ENCODE data around the gene PLAAT3.
"Not testable (repeated sequence)": the region's sequence is repeated elsewhere in the genome, so short reads cannot be mapped to it uniquely, and the experiment has no call there.

PLAAT3 gene

DNA sequence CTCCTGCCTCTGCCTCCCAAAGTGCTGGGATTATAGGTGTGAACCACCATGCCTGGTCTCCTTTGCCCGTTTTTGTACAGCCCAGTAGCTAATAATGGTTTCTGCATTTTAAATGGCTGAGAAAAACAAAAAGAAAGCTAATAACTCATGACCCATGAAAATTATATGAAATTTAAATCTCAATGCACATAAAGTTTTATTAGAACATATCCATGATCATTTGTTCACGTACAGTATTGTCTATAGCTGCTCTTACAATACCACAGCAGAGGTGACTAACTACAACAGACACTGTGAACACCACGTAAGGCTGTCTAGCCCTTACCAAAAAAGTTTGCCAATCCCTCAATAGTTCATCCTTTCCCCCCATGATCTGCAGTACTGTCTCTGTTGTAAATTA, 44.7 kb downstream of the PLAAT3 start:
- no peak for DNase-seq (ENCODE audit: low read depth in 2 of 3, low spot score in 1 of 3)

DNA sequence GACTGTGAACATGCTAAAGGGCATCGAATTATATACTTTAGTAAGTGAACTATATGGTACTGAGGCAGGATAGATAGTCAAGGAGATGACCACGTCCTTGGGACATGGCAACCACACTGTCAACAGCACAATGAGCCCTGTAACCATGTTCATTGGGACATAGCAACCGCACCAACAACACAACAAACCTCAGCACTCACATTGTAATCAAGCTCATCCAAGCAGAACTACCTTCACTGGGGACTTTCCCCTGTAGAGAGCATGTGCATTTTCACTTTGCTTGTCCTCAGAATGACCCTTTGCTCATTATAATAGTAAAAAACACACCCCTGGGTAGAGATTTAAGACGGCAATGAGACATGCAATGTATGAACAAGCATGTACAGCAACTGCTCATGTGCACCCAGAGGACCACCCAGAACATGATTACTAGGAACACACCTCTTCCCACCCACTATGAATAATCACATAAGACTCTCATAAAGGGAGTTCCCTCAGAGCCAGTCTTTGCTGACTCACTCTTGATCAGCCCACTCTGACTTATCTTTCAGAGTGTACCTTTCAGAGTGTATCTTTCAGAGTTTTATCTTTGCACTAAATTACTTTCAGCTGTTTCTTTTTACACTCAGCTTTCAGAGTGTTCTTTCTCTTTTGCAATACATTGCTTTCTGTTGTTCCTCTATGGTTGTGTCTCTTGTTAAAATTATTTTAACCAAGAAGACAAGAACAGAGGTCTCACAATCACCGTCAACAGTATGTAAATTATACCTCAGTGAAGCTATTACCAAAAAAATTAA, 47.0 kb downstream of the PLAAT3 start:
- DNase-seq (ENCODE audit: low read depth in 2 of 3, low spot score in 1 of 3): peak in 1 of 3 donors; percentile 52

- no peak for DNase-seq (ENCODE audit: low read depth in 2 of 3, low spot score in 1 of 3)
Observed at GRCh38 chr11:63564784-63565350, 49.4 kb downstream of the PLAAT3 start.

DNA sequence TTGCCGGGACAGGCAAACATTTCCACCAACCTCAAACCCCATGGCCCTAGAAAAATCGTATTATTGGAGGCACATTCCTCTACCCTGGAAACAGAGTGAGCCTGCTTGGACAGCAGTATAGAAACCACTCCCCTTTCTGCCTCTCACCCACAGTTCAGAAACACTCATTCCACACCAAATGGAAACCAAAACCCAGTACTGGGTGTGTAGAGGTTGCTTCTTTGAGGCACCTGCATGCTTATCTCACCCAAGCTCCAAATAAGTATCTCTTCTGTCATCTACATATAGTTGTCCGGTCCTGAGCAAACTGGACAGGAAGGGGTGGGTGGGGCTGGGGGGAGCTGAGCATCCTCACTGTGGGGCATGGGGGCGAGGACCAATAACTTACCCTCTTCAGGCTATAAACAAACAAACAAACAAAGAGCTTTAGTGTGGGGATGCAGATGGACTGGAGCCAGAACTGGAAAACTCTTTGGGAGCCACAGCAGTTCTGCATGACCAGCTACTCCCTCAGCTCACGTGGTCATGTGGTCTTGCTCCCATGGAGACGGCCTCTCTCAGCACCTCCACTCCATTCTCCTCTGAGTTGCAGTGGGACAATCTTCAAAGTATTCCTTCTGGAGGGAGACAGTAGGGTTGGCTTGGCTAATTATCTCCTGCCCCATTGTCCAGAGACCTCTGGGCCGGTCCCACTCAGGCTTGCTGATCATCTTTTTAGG, 50.0 kb downstream of the PLAAT3 start:
- peak in 1 of 3 donors; percentile 35 for DNase-seq (ENCODE audit: low read depth in 2 of 3, low spot score in 1 of 3)

DNA sequence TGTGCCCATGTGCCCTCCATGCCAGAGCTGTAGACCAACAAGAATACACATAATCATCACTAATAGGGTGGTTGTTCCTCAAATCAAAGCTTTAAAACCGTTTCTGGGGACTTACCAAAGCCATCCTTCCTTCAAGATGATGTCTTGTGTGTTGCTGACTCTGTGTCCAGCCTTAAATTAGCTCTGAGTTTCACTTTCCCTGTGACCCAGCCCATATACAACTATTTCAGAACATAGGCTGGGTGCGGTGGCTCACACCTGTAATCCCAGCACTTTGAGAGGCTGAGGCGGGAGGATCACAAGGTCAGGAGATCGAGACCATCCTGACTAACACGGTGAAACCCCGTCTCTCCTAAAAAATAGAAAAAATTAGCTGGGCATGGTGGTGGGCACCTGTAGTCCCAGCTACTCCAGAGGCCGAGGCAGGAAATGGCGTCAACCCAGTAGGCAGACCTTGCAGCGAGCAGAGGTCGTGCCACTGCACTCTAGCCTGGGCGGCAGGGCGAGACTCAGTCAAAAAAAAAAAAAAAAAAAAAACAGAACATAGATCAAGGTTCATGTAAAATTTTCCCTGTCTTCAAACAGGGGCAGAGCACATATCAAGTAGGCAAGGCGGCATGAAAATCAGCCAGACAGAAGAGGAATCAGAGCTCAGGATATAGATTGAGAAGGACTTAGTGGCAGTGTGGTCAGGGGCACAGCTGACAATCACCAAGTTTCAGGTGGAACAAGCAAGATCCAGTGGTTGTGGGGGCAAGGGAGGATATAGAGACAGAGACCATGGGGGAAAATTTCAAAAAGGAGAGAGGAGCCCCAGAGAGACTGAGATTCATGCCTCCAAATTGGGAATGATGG, 50.8 kb downstream of the PLAAT3 start, which contains the start of gene PLAAT2:
TSS of gene PLAAT2 (minus strand) at position 179 of the 855 bp plus-strand sequence. CDS start at position 124, 55 bp downstream.
- DNase-seq (ENCODE audit: low read depth in 2 of 3, low spot score in 1 of 3): no peak

- no peak for DNase-seq (ENCODE audit: low read depth in 2 of 3, low spot score in 1 of 3)
Observed at GRCh38 chr11:63560506-63561180, 53.6 kb downstream of the PLAAT3 start.

DNA sequence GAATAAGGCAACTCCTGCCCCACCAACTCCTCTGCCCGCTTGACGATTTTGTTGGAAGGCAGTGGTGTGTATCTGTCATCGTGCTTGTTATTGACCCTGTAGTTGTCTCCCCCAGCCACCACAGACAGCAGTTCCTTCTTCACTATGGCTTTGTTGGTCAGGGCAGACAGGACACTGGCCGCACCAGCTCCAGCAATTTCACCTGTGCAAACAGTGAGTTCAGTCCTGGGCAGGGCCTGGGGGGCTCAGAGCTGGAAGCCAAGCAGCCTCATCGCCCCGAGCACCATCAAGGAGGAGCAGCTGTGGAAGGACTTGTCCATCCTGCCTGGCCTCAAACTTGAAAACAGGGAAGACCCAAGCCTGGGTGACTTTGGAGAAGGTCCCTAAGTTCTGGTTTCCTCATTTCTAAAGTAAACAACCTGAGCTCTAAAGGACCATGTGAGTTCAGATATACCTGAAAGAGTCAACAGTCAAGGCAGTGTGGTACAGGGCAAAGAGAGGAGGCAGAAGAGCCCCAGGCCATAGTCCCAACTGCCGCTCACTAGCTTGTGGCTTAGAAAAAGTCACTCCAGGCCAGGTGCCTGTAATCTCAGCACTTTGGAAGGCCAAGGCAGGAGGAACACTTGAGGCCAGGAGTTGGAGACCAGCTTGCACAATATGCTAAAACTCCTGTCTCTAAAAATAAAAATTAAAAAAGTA, 55.6 kb downstream of the PLAAT3 start:
- no peak for DNase-seq (ENCODE audit: low read depth in 2 of 3, low spot score in 1 of 3)

GRCh38 chr11:63557570-63557969, 56.7 kb downstream of the PLAAT3 start:
- DNase-seq (ENCODE audit: low read depth in 2 of 3, low spot score in 1 of 3): no peak

GRCh38 chr11:63556404-63557013, 57.7 kb downstream of the PLAAT3 start:
- DNase-seq (ENCODE audit: low read depth in 2 of 3, low spot score in 1 of 3): no peak

- DNase-seq (ENCODE audit: low read depth in 2 of 3, low spot score in 1 of 3): no peak
Observed at GRCh38 chr11:63554877-63555223, 59.4 kb downstream of the PLAAT3 start.

DNA sequence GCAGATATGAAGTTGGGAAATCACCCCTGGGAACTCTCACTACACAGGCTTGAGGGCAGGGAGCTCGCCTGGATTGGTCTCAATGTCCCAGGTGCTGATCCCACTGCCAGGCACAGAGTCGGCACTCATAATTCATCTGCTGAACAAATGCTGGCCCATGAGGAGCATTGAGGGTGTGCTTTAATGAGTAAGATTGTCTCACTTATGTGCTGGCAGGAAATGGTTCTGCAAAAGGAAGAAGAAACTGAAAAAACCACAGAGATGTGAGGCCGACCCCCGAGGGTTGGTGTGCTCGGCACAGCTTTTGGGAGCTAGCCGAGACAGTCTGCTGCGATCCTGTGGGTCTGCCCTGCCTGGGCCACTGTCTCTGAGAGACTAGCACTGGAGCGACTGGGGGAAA, 60.5 kb downstream of the PLAAT3 start:
- DNase-seq (ENCODE audit: low read depth in 2 of 3, low spot score in 1 of 3): peak in 1 of 3 donors; percentile 38

DNA sequence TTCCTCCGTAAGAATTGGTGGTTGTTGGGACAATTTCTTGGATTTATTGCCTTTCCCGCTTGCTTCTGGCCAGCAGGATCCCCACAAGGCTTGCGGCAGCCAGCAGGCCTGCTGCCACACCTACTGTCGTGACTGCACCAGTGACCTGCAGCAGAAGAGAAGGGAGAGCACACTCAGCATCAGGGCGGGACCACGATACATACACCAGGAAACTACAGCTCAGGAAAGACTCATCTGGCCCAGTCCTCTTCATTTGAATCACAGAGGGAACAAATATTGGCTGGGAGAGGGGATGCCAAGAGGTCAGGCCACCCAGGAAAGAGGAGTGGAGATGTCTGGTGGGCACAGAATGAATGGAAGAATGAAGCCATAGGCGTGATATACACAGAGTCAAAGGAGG, 61.3 kb downstream of the PLAAT3 start:
- no peak for DNase-seq (ENCODE audit: low read depth in 2 of 3, low spot score in 1 of 3)

DNA sequence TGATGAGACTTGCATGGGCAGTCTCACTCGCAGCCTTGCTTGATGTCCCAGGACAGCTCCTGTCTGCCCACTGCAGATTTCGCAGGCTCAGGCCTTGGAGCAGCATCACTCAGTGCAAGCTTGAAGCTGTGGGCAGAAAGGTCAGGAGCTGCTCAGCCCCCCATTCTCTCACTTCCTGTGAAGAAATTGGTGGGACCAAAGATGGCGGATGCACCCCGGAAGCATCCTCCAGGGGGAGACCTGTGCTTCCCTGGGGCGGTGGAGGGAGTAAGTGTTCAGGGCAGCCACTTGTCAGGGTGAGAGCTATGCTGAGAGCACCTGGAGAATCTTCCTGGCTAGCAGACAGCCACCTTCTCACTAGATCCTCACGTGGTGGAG, 62.4 kb downstream of the PLAAT3 start:
- no peak for DNase-seq (ENCODE audit: low read depth in 2 of 3, low spot score in 1 of 3)

GRCh38 chr11:63551091-63551888, 62.9 kb downstream of the PLAAT3 start:
- DNase-seq (ENCODE audit: low read depth in 2 of 3, low spot score in 1 of 3): no peak

- not testable (repeated sequence) for DNase-seq (ENCODE audit: low read depth in 2 of 3, low spot score in 1 of 3)
Observed at GRCh38 chr11:63550156-63550700, 64.0 kb downstream of the PLAAT3 start.

DNA sequence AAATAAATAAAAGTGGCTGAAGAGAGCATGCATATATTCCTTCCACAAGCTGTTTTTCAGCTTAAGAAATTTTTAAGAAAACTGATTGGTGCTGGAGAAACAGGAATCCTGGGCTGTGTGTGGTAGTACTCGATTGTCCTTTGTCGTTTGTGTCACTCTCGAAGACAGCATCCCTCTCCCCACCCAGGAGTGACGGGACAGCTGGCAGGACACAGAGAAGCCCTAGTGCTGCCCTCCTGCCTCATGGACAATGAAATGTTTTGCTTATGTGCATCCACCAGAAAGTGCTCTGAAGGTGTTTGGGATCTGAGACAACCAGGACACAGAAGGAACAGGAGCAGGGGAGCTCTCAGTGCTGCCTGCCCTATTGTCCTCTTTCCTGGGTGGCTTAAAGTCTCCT, 64.8 kb downstream of the PLAAT3 start:
- DNase-seq (ENCODE audit: low read depth in 2 of 3, low spot score in 1 of 3): no peak

DNA sequence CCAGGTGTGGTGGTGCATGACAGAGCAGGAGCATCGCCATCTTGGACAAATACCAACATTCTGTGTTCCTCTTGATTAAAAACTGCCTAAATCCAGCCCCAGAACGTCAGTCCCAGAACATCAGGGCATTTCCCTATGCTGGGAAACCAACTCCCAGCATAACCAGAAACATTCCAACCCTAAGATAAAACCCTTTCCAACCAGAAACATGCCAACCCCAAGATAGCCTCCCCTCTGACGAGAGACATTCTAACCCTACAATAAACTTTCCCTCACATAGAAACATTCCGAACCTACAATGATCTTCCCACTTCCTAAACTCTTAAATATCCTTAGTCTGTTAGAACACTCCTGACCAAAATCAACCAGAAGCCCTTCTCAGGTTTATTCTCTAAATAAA, 66.1 kb downstream of the PLAAT3 start:
- no peak for DNase-seq (ENCODE audit: low read depth in 2 of 3, low spot score in 1 of 3)

DNA sequence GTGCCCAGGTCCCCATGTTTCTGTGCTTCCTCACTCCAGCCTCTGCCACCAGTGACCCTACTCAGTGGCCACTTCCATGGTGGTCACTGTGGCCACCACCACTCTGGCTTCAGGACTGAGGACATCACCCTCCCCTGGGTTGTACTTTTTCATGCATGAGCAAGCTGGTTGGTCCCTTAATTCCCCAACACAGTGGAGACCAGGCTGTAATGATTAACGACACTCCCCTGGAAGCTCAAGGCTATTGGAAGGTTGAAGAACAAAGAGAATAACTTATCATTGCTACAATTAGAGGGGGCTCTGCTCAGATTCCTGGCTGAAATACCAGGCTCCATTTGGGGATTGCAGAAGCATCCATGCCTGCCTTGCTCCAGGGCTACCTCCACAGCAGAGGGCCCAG, 67.2 kb downstream of the PLAAT3 start:
- no peak for DNase-seq (ENCODE audit: low read depth in 2 of 3, low spot score in 1 of 3)

DNA sequence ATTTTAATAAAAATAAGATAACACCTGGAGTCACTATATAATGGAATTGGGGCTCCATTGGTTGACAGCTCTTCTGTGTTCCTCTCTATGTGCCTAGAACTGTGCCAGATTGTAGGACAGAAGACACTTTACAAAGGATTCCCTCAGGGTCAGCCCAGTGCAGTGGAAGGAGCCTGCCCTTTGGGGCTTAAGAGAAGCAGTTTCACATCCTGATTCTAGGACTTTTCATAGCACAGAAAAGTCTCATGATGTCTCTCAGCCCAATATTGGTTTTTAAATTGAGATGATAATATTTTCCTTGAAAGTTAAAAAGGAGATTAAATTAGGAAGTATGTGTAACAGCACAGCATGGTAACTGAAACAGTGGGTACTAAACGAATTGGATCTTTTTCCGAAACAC, 70.5 kb downstream of the PLAAT3 start:
- DNase-seq (ENCODE audit: low read depth in 2 of 3, low spot score in 1 of 3): no peak
